Measurements from ENCODE around the gene ATP2B1. TPM values are rescaled to one million over a fixed set of nuclear protein-coding genes. Genes with fewer than 3 reads are reported as not detected.
A peak's percentile ranks its signal among the peaks of the same experiment; 100 is the strongest.

ATP2B1 gene
- total and polyA plus RNA-seq, 2 of the 13 experiments (the other 11 are each of a cell fraction or from before 2014, with no cell fraction given): 12.1 to 60.2 TPM

DNA sequence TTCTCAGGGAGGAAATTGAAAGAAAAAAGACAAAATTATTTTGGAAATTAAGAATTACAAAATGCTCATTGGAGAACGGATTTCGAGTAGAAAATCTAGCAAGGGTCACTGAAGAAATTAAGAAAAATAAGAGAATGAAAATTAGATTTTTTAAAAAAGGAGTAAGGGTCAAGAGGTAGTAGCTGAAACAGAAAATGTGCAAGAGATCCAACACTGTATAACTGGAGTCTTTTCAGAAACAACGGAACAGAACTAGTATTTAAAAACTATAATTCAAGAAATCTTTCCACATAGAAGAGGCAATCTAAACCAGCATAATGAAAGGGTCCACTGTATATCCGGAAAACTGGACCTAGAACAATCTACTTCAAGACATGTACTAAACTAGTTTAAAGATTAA lies 28.2 kb downstream of the ATP2B1 start (continued):
- TF ChIP-seq, protein P1, sequence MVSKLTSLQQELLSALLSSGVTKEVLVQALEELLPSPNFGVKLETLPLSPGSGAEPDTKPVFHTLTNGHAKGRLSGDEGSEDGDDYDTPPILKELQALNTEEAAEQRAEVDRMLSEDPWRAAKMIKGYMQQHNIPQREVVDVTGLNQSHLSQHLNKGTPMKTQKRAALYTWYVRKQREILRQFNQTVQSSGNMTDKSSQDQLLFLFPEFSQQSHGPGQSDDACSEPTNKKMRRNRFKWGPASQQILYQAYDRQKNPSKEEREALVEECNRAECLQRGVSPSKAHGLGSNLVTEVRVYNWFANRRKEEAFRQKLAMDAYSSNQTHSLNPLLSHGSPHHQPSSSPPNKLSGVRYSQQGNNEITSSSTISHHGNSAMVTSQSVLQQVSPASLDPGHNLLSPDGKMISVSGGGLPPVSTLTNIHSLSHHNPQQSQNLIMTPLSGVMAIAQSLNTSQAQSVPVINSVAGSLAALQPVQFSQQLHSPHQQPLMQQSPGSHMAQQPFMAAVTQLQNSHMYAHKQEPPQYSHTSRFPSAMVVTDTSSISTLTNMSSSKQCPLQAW (CRISPR knock-in tag; IDR thresholded peaks at IDR 0.05): no peak
- TF ChIP-seq SRF (IDR thresholded peaks at IDR 0.05; ENCODE audit: low read depth, low read length): no peak
- TF ChIP-seq PRPF4 (IDR thresholded peaks at IDR 0.05; ENCODE audit: low read depth, low read length, poor library complexity, severe bottlenecking): no peak
- TF ChIP-seq DMAP1 (CRISPR knock-in tag; IDR thresholded peaks at IDR 0.05): no peak
- no peak for TF ChIP-seq NR1H2 (CRISPR knock-in tag; IDR thresholded peaks at IDR 0.05; ENCODE audit: borderline replicate concordance, low read depth)
- TF ChIP-seq KLF12 (CRISPR knock-in tag; IDR thresholded peaks at IDR 0.05; ENCODE audit: borderline replicate concordance): no peak
- TF ChIP-seq KDM3A (CRISPR knock-in tag; IDR thresholded peaks at IDR 0.05; ENCODE audit: low read depth): no peak
- no peak for TF ChIP-seq ZNF878 (CRISPR knock-in tag; IDR thresholded peaks at IDR 0.05)

DNA sequence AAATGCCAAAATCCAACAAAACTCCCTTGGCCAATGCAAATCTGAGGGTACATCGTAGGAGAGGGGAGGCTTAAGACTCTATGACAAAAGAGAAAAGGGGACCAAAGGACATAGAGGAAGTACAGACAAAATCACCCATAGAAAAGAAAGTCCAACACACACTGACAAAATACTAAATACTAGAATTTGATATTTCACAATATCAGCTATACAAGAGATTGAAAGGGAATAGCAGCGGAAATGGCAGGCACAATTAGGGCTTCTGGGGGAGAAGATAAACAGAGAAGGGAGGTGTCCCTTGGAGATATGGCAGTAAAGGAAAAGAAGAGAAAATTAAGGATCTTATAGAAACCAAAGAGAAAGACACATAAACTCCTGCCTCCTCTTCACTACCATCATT lies 29.0 kb downstream of the ATP2B1 start:
- Histone ChIP-seq H3K27ac (ENCODE audit: extremely low read length, insufficient read depth, low read length) (no peak overlapping the region), H3K4me2 (ENCODE audit: low read depth, low read length) (no peak overlapping the region)

More for the DNA sequence above, 29.0 kb downstream of the ATP2B1 start:
- in situ Hi-C loops (cut with HindIII; ENCODE audit: extremely low pct_ligation_motif_present, low pct_unique_long_range_greater_than_20kb) (no loop called here), intact Hi-C loops (cut with micrococcal nuclease; ENCODE audit: unreplicated experiment) (no loop called here)
- Histone ChIP-seq H3K9me3 (ENCODE audit: low read length) (peaks cover 38% of the 10 kb centered on the region), H2AFZ (ENCODE audit: low read length) (no peak overlapping the region), H4K20me1 (ENCODE audit: insufficient read depth, low read length) (no peaks in the 10 kb centered on the region; the same call in 1 of the 2 replicates), H3K4me1 (ENCODE audit: insufficient read depth, low read length) (peaks cover 24% of the 10 kb centered on the region), H3K9ac (ENCODE audit: insufficient read depth, low read depth, low read length) (no peak overlapping the region), H3K79me2 (ENCODE audit: insufficient read depth, low read length) (peaks cover 93% of the 10 kb centered on the region), H3K27me3 (ENCODE audit: control insufficient read depth in 1 of 2, insufficient read depth in 2 of 2, low read length in 2 of 2) (no peaks in the 10 kb centered on the region), H3K36me3 (replicated peaks in 1 of 2; ENCODE audit: control insufficient read depth in 1 of 2, insufficient read depth in 2 of 2, low read length in 2 of 2) (no peaks in the 10 kb centered on the region; a peak in 1 of 5 replicates), H3K4me3 (replicated peaks in 1 of 3; ENCODE audit: insufficient read depth in 1 of 3, low read depth in 2 of 3, low read length in 3 of 3) (no peak overlapping the region)
- DNase-seq (ENCODE audit: low spot score): no peak
- ChIA-PET CTCF (ENCODE audit: low intra/inter-chr PET ratio, low total read pairs) (no interaction called here), POLR2A (no interaction called here)
- 95% methylated on average over 2 of the region's 2 CpGs for WGBS (ENCODE audit: low lambda C conversion rate)
- TF ChIP-seq, protein P2, sequence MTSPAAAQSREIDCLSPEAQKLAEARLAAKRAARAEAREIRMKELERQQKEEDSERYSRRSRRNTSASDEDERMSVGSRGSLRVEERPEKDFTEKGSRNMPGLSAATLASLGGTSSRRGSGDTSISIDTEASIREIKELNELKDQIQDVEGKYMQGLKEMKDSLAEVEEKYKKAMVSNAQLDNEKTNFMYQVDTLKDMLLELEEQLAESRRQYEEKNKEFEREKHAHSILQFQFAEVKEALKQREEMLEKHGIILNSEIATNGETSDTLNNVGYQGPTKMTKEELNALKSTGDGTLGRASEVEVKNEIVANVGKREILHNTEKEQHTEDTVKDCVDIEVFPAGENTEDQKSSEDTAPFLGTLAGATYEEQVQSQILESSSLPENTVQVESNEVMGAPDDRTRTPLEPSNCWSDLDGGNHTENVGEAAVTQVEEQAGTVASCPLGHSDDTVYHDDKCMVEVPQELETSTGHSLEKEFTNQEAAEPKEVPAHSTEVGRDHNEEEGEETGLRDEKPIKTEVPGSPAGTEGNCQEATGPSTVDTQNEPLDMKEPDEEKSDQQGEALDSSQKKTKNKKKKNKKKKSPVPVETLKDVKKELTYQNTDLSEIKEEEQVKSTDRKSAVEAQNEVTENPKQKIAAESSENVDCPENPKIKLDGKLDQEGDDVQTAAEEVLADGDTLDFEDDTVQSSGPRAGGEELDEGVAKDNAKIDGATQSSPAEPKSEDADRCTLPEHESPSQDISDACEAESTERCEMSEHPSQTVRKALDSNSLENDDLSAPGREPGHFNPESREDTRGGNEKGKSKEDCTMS (CRISPR knock-in tag; conservative IDR thresholded peaks at IDR 0.05): no peak
- no peak for TF ChIP-seq ZNF879 (CRISPR knock-in tag; IDR thresholded peaks at IDR 0.05)
- TF ChIP-seq, protein P3, sequence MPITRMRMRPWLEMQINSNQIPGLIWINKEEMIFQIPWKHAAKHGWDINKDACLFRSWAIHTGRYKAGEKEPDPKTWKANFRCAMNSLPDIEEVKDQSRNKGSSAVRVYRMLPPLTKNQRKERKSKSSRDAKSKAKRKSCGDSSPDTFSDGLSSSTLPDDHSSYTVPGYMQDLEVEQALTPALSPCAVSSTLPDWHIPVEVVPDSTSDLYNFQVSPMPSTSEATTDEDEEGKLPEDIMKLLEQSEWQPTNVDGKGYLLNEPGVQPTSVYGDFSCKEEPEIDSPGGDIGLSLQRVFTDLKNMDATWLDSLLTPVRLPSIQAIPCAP (CRISPR knock-in tag; IDR thresholded peaks at IDR 0.05; ENCODE audit: low read depth): no peak
- peak; percentile 49; the same call in 1 of the 2 replicates for TF ChIP-seq CEBPB (IDR thresholded peaks at IDR 0.05; ENCODE audit: borderline replicate concordance, low read depth, low read length)
- TF ChIP-seq SMAD1 (CRISPR knock-in tag; IDR thresholded peaks at IDR 0.05; ENCODE audit: borderline replicate concordance, low read depth): no peak
- no peak for TF ChIP-seq SALL1 (CRISPR knock-in tag; IDR thresholded peaks at IDR 0.05)
- no peak for TF ChIP-seq ZNF644 (CRISPR knock-in tag; IDR thresholded peaks at IDR 0.05; ENCODE audit: low read depth)
- no TSS peak for BruUV-seq (replicated peaks)
- no peak for ATAC-seq
- no peak for FAIRE-seq
